HG03175 (cell line): ENCODE measurements around the gene CYP2J2.
"Not testable (repeated sequence)": the region's sequence is repeated elsewhere in the genome, so short reads cannot be mapped to it uniquely, and the experiment has no call there.

Source experiments
- ATAC-seq: cut with Tn5 transposase; IDR thresholded peaks from one replicate; pipeline ENCODE4 v1.9.1; 2021; ENCODE audit warnings: mild to moderate bottlenecking, moderate library complexity; ENCODE audit not compliant: unreplicated experiment

Gene CYP2J2

DNA sequence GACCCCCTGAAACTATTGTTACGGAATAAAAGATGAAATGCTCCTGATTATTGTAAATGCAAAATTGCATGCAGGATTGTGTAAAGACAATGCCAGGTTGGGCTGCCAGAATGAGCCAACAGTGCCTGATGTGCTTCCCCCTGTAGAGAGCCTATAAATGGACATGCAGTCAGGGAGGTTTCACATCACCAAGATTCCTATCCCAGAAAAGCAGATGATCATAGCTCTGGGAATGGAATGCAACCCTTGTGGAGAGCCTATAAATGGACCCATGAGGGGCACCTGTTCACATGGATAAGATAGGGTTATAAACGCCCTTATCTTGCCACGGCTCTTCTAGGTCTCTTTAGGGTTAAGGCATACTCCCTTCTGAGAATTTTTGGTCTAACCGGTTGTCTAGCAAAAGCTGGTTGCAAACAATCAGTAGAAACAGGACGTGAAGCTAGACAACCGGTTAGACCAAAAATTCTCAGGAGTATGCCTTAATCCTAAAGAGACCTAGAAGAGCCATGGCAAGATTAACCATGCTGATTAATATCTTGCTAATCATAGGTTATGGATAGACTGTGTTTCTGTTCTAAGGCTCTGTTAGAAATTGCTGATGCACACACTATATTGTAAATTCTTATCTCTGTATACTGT is 5.2 kb downstream of the CYP2J2 start:
- not testable (repeated sequence) for ATAC-seq

DNA sequence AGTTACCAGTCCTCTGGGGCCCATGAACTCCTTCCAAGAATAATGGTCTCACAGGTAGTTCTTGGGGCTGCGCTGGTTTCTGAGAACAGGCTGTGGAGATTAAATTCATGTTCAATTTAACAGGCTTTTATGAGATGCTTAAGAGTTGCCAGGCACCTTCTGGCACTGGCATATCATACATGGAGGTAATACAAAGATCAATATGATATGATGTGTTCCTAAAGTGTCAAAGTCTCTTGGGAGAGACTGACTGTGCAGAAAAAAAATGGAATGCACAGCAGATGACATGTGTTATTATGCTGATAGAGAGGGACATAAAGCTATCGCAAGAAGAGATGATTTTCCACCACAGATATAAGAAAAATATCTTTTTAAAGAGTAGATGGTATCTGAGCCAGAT is 6.8 kb downstream of the CYP2J2 start:
- no peak for ATAC-seq

DNA sequence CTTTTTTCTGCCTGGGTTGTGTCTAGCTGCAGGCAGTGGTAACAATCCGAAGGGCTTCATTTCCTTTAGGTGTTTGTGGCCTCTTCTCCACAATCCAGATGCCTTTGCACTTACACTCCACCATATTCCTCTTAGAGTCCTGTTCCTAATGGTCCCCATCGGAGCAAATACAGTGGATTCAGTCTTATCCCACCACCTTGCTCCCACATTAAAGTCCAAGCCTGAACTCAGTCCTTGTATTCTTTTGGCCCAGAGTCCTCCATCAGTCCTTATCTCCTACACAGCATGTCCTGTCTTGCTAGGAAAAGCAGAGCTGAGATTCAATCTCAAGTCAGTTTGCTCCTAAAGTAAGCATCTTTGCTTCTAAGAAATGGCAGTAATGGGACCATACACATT is 8.8 kb downstream of the CYP2J2 start:
- no peak for ATAC-seq

DNA sequence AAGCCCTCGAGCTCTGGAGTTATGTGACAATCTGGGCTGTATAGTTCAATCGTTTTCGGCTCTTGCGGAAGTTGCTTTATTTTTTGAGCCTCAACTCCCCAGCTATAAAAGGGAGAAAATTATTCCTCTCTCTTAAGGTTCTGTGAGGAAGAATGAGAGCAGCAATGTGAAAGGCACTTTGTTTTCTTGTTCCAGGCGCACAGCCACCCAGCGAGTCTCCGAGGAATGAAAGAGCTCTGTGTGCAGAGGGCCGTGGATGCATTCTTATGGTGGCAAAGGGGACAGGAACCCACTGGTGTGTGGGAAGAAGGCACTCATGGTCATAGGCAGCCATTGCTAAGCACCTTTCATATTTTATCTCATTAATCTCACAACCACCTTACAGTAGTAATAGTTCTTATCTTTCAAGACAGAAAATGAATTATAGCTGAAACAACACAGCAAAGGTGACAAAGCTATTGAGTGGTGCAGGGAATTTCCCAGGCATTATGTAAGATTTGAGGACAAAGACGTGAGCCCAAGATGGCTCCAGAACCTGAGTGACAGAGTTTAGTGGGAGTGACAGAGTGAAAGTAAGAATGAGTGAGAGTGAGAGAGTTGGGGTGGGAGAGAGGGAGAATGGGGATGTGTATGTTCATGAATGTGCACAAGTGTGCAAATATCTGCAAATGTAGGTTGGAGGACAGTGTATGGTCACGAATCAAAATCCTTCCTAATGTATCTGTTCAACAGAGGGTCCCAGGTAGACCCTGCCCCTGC is 9.4 kb downstream of the CYP2J2 start:
- ATAC-seq: no peak

DNA sequence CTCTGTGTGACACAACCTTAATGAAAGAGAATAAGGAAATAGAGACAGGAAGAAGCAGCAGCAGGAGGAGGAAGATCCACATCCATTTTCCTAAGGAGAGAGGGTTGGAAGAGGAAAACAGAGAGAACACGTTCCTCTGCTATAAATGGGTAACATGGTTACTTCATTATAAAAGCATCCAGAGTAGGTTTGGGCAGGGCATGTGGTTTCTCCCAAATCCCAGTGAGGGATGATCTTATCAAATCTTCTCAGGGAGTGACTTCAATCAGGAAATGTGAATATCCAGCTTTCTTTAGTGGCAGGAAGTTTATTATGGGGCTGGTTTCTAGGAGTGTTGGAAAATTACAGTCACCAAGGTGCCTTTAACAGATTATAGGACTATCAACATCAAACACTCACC is 11.1 kb downstream of the CYP2J2 start:
- ATAC-seq: no peak

DNA sequence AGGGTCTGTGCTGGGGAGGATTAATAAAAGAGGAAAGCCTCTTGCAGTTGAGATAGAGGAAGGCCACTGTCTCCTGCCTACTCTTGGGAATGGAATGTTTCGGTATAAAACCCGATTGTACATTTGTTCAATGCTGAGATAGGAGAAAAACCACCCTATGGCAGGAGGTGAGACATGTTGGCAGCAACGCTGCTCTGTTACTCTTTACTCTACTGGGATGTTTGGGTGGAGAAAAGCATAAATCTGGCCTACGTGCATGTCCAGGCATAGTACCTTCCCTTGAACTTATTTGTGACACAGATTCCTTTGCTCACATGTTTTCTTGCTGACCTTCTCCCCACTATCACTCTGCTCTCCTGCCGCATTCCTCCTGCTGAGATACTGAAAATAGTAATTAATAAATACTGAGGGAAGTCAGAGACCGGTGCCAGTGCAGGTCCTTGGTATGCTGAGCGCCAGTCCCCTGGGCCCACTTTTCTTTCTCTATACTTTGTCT is 11.7 kb downstream of the CYP2J2 start:
- not testable (repeated sequence) for ATAC-seq

DNA sequence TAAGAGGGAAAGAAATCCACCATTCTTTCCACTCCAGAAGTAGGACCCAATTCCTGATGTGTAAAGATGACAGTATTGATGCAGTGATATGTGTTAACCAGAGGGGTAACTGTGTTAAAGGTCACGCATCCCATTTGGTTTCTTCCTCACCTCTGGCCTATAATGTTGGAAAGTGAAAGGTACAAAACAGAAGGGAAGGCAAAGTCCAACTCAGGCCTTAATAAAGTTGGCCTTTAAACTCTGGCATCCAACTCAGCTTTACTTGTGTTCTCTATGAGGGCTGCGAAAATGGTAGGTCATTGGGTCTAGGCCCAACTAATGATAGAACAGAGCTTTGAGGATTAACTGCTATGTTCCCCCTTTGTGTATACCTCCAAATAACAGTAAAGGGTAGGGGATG is 17.9 kb downstream of the CYP2J2 start:
- ATAC-seq: no peak

DNA sequence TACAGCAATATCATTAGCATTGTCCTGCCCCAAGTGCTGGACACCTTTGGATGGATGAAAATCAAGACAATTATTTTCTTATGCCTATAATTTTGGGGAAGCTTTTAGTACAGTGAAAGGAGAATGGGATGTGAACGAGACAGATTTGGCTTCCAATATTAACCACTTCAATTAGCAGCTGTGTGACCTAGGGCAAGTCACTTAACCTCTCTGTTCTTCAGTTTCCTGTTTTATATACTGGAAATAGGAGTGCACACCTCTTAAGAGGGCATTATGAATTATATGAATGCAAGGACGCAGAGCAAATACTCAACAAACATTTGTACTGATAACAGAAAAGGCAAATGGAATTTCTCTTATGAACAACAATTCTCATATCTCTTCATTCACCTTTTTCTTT is 18.5 kb downstream of the CYP2J2 start:
- no peak for ATAC-seq

DNA sequence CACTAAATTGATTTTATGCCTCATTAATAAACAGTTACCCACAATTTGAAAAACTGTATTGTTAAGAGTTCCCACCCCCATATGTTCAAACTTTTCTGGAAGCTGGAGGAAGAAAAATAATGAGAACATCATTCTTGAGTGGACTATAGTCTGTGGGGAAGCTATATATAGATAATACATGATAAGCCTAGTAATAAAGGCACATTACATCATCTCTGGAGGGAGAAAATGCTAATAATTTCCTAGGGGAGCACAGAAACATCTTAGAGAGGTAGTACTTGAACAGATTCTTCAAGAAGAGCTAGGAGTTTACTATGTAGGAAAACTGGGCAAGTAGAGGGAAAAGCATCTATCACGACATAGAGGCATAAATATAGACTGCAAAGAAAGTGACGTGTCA is 19.6 kb downstream of the CYP2J2 start:
- ATAC-seq: no peak

DNA sequence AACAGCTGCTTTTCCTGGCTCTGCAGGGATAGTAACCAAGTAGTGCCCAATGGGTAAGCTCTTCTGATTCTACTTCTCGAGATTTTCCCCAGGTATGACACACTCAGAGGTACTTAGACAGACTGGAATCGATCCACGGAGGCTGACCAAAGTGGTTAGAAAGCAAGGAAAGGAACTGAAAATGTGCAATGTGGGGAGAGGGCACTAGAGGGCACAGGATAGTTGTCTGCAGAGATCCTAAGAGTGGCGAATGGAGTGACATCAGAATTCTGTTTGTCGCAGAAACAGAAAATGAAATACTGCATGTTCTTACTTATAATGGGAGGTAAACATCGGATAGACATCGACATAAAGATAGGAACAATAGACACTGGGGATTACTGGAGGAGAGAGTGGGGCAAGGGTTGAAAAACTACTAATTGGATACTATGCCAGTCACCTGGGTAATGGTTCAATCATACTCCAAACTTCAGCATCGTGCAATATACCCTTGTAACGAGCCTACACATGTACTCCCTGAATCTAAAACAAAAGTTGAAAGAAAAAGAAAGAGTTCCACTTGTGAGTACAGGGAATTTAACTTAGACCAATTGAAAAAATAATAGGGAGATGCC is 23.3 kb downstream of the CYP2J2 start:
- peak; percentile 72 for ATAC-seq

DNA sequence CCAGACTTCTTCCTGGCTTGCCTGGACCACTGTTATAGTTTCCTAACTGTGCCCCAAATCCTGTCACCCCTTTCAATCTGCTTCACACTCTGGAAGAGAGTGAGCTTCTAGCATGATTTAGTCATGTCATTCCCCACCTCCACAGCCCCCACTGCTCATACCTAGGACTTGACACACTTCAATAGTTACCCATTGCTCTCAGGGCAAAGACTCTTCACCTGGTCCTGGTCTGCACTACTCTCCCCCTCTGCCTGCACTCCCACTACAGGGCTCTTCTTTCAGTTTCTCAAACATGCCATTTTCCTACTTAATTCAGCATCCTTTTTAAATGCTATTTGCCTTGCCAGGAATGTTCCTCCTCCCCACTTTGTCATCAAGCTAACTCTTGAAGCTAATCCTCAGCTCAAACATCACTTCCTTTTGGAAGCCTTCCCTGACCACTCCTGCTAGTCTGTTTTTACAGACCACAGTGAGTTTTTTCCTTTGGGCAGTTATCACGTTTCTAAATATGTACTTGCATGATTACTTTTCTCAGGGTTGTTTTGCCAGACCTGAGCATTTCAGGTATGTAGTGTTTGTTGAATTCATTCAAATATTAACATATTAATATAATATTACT is 24.7 kb downstream of the CYP2J2 start:
- ATAC-seq: no peak

DNA sequence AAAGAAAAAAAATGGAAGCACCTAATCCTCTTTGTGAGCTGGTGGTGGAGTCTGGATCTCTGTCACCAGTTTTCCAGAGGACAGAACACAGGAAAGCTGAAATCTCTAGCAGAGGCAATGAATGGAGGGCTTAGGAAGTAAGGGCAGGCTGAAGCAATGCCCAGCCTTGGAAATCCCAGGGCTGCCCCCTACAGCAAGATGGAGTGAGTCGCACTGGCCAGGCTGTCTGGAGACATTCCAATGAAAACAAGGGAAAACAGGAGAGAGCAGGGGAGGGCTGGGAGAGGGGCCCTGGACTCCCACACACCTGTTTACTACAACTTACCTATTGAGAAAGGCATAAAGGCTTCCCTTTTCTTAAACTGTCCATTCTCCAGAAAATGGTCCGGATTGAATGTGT is 25.9 kb downstream of the CYP2J2 start:
- ATAC-seq: no peak

DNA sequence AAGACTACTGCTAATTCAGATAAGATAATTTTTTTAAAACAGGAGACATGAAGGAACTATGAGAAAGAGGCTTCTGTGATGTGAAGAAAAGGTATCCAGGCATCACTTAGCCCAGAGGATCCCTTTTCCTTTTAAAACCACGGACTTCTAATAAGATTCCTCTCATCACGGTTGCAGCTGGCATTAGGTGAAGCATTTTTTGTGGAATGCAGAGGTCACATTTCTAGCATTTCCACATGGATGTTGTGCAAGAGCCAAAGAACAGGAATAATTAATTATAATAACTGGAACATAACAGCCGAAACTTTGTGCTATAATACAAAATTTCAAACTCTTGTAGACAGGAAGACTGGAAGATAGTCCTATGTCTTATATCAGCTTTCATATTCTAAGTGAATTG is 27.6 kb downstream of the CYP2J2 start:
- ATAC-seq: no peak

DNA sequence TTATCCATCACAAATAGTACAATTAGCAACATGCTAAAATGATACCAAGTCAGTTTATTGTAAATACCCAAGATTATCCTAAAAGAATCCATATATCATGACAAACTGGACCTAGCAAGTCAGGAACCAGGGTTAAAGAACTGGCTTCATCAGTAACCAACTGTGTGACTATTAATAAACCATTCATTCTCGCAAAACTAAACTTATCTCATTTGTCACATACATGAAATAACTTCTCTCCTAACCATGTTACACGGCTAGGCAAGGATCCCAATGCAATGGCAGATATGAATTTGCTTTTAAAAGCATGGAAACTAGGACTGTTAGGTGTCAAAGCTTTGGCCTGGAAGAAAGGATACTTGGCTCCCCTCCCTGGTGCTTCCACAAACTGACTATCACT is 29.4 kb downstream of the CYP2J2 start:
- ATAC-seq: no peak

DNA sequence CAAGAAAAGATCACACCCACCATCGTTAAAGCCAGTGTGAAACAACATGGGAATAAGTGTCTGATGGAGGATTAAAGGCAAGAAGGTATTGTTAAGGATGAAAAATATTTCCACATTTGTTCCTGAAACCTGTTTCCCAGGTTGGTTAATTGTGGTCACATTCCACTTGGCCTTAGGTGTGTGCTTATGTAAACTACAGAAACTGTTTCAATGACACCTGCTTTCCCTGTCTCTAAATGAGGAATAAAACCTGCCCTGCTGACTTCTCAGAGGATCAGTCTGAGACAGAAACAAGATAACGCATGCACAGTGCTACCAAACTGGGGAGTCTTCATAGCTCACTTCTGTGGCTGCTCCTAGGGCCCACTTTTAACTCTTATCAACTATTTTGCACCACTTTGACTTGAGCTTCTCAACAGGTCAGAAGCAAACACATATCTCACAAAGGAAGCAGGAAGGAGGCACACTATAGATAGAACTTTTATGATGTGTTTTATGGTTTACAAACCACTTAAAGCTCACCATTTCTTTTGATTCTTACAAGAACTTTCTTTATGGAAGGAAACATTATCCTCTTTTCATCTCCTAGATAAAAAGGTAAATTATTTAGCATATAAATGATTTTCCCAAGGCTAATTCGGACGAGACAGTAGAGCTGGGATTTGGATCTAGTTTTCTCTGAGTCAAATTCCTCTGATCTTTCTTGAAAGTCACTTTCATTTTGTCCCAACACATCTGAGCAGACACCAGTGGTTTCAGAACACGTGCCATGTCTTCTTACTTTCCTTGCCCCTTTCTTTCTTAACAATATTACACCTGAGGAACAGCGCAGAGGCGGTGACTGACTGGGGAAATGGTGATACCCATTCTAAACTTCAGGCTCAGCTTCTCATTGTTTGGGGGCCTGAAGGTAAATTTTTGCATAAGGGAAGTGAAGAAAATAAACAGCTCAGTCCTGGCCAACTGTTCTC is 33.4 kb downstream of the CYP2J2 start:
- ATAC-seq: no peak

DNA sequence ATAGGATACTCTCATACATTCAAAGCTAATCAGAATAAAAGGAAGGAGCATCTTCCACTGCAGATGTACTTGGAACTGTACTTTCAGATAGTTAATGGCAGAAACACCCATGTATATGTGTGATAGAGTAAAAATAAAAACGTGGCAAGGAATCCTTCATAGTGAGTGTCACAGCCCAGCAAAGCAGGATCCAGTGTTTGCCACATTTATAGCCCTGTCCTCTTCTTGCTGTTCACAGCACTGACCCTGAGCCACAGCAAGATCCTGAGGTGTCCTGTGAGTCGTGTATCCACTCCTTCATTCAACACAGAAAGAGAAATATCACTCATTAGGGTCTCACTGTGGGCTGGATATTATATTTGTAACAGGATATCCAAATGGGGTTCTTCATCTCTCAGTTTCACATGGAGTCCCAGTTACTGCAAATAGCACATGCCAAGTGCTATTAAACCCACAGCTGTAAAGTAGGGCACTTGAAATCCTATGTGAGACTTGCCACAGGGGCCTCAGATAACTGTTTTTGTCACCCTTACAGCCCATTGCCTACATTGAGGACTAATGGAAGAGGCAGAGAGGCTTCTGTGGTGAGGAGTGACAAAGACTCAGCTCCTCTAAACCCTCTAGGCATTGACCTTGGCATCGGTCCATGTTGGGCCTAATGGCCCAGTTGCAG is 41.3 kb downstream of the CYP2J2 start:
- no peak for ATAC-seq

DNA sequence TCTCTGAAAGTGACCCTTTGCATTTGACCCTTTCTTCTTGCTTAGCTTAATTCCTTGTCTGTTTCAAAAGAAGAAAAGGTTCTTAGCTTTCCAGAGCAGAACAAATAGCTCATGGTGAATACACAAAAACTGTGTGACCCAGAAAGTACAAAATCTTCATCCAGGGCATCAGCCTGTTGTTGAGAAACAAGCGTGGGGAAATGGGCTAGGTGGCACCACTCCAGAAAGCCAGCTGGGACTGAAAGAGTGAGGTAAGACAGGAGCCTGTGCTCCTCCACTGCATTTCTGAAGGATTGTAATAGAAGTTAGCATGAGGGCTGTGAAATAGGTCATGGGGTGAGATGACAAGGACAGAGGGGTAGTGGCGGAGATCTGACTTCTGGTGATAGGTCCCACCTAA is 45.8 kb downstream of the CYP2J2 start:
- ATAC-seq: no peak

DNA sequence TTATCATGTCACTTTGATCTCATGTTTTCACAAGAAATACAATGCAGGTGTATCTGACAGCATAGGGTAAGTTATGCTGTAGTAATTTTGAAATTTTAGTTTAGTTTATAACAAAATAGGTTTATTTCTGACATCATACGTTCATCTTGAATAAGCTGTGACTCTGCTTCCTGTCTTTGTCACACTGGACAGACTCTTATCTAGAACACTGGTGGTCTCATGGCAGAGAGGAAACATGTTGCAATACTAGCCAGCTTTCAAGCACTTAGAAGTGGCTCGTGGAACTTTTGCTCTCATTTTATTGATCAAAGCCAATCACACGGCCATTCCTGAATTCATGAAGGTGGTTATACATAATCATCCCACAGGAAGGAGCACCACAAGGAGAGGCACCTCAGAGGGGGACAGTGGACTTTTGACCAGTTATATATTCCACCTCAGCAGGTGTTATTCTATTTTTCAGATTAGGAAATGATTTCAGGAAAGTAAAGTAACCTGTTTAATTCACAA is 46.5 kb downstream of the CYP2J2 start:
- no peak for ATAC-seq

DNA sequence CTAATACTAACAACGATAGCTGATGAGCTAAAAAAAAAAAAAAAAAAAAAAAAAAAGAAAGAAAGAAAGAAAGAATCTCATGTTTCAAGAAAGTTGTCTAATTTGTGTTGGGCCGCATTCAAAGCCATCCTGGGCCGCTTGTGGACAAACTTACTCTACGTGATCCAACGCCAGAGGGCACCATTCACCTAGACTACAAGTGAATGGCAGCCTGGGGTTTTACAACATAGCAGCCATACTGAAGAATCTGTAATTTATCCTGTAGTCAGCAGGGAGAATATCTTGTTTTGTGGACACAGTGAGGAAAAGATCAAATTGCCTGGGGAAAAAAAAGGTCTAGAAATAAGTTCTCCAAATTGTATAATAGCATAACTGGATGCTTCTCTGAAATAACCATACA is 47.0 kb downstream of the CYP2J2 start:
- peak; percentile 51 for ATAC-seq

DNA sequence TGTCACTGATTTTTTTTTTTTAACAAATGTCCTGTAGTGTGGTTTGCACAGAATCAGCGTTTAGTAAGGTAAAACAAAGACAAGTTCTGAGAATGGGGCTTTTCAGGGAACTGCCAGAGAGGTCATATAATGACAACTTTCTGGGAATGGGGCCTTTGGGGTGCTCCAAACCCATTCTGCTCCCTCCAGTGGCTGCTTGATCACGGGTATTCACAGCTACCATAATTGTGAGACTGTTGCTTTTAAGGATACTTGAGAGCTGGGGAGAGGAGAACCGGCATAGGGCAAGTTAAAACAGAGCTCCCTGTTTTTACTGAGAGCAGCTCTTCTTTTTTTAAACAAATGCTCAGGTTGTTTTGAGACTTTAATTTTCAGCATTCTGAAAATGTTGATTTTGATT is 48.2 kb downstream of the CYP2J2 start:
- ATAC-seq: no peak
